SJCRH30 (cell line): Measurements from ENCODE around the gene DBH. TPM values are rescaled to one million over a fixed set of nuclear protein-coding genes. Genes with fewer than 3 reads are reported as not detected.
"Not testable (repeated sequence)": the region's sequence is repeated elsewhere in the genome, so short reads cannot be mapped to it uniquely, and the experiment has no call there.

ENCODE experiments used
- DNase-seq, 2 experiments: peaks; one replicate each; pipeline ENCODE4 v3.0.0-alpha.2; 2015 to 2020
- H3K27ac ChIP-seq: fragments of 250-450 bp; sonication (Bioruptor Pico); 2 replicates; pipeline ENCODE4 v1.5.1; 2020; ENCODE audit warnings: mild to moderate bottlenecking, moderate library complexity
- H3K27me3 ChIP-seq: fragments of 250-450 bp; sonication (Bioruptor Pico); 2 replicates; pipeline ENCODE4 v1.5.1; 2020; ENCODE audit warnings: mild to moderate bottlenecking, moderate library complexity
- H3K36me3 ChIP-seq: fragments of 250-450 bp; sonication (Bioruptor Pico); 2 replicates; pipeline ENCODE4 v1.5.1; 2020; ENCODE audit warnings: mild to moderate bottlenecking, moderate library complexity
- H3K4me1 ChIP-seq: fragments of 250-450 bp; sonication (Bioruptor Pico); 2 replicates; pipeline ENCODE4 v1.5.1; 2020; ENCODE audit warnings: mild to moderate bottlenecking, moderate library complexity
- H3K4me3 ChIP-seq: fragments of 250-450 bp; sonication (Bioruptor Pico); 2 replicates; pipeline ENCODE4 v1.5.1; 2020; ENCODE audit warnings: mild to moderate bottlenecking, moderate library complexity
- H3K9me3 ChIP-seq: fragments of 250-450 bp; sonication (Bioruptor Pico); replicated peaks from 2 replicates; pipeline ENCODE4 v1.5.1; 2020; ENCODE audit warnings: mild to moderate bottlenecking, moderate library complexity
- total RNA-seq: library from RNA; depleted of rRNA; stranded (reverse); fragments of >200 nt; shearing (Covaris generic); gene quantifications from 2 replicates; pipeline ENCODE4 v1.2.3, GENCODE V29; 2014

Gene DBH
- total RNA-seq, 1 experiment from 2014 or later = 2.5 TPM

GRCh38 chr9:133667759-133668450 is 31.7 kb downstream of the DBH start:
- Histone ChIP-seq H3K36me3 (no peaks in the 10 kb centered on the region; the same call in 1 of the 2 replicates), H3K4me1 (no peaks in the 10 kb centered on the region), H3K4me3 (no peak overlapping the region), H3K27ac (no peak overlapping the region), H3K27me3 (no peaks in the 10 kb centered on the region), H3K9me3 (no peaks in the 10 kb centered on the region)
- no peak for DNase-seq

GRCh38 chr9:133669182-133669801 is 33.1 kb downstream of the DBH start:
- Histone ChIP-seq H3K4me1 (no peaks in the 10 kb centered on the region), H3K27ac (no peak overlapping the region), H3K36me3 (no peaks in the 10 kb centered on the region; the same call in 1 of the 2 replicates), H3K4me3 (no peak overlapping the region), H3K9me3 (no peaks in the 10 kb centered on the region), H3K27me3 (no peaks in the 10 kb centered on the region)
- DNase-seq = no peak

- Histone ChIP-seq H3K27me3 (no peaks in the 10 kb centered on the region), H3K27ac (no peak overlapping the region), H3K4me1 (no peaks in the 10 kb centered on the region), H3K36me3 (no peaks in the 10 kb centered on the region; the same call in 1 of the 2 replicates), H3K4me3 (no peak overlapping the region), H3K9me3 (no peaks in the 10 kb centered on the region)
- no peak for DNase-seq
These were observed 34.3 kb downstream of the DBH start for GRCh38 chr9:133670466-133670865.

DNA sequence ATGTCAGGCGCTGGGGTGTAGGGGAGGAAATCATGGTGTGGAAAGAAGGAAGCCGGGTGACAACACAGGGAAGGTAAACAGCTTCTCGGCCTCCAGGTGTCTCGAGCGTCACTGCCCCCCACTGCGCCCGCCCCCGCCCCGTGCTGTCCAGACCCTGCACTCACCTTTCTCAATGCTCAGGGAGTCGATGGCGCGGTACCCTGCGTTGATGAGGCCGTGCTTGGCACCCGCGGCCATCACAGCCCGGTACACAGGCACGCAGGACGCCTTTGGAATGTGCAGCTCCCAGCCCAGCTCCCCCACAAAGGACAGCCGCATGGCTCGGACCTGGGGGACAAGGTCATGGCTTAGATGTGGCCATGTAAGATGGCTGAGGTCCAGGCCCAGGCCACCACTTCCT is 35.2 kb downstream of the DBH start:
- no peaks in the 10 kb centered on the region; the same call in 1 of the 2 replicates for H3K36me3 ChIP-seq
- H3K27me3 ChIP-seq = no peaks in the 10 kb centered on the region
- no peak for DNase-seq
- H3K27ac ChIP-seq = no peak overlapping the region
- no peaks in the 10 kb centered on the region for H3K9me3 ChIP-seq
- no peaks in the 10 kb centered on the region for H3K4me1 ChIP-seq
- H3K4me3 ChIP-seq = no peak overlapping the region

- H3K27me3 ChIP-seq = no peaks in the 10 kb centered on the region
- no peak overlapping the region for H3K4me3 ChIP-seq
- H3K9me3 ChIP-seq = no peaks in the 10 kb centered on the region
- no peak overlapping the region for H3K27ac ChIP-seq
- H3K36me3 ChIP-seq = no peaks in the 10 kb centered on the region; the same call in 1 of the 2 replicates
- DNase-seq = no peak
- H3K4me1 ChIP-seq = no peaks in the 10 kb centered on the region
These were observed 36.5 kb downstream of the DBH start for GRCh38 chr9:133672503-133673257.

GRCh38 chr9:133673258-133673655 is 37.1 kb downstream of the DBH start:
- no peaks in the 10 kb centered on the region for H3K27me3 ChIP-seq
- no peak overlapping the region for H3K4me3 ChIP-seq
- no peaks in the 10 kb centered on the region; the same call in 1 of the 2 replicates for H3K36me3 ChIP-seq
- peak in 1 of 2 experiments; percentile 45 for DNase-seq
- no peak overlapping the region for H3K27ac ChIP-seq
- no peaks in the 10 kb centered on the region for H3K4me1 ChIP-seq
- no peaks in the 10 kb centered on the region for H3K9me3 ChIP-seq

DNA sequence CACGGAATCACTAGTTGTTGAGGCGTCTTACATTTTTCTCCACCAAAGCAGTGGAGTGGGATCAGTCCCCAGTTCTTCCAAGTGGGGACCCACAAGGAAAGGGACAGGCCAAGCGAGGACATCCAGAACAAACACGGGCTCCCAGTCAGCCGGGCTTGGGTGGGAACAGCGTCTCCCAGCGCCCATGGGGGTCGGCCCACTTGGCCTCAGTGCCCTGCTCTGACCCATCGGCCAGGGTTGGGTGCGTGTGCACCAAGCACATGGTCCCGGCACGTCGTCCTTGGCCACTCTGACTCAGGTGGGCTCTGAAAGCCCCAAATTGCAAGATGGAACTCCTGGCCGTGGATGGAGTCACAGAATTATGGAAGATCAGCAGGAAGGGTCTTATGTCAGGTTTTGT is 37.9 kb downstream of the DBH start:
- H3K4me1 ChIP-seq = no peaks in the 10 kb centered on the region
- no peaks in the 10 kb centered on the region; the same call in 1 of the 2 replicates for H3K36me3 ChIP-seq
- no peaks in the 10 kb centered on the region for H3K27me3 ChIP-seq
- no peak for DNase-seq
- no peak overlapping the region for H3K4me3 ChIP-seq
- H3K27ac ChIP-seq = no peak overlapping the region
- no peaks in the 10 kb centered on the region for H3K9me3 ChIP-seq

DNA sequence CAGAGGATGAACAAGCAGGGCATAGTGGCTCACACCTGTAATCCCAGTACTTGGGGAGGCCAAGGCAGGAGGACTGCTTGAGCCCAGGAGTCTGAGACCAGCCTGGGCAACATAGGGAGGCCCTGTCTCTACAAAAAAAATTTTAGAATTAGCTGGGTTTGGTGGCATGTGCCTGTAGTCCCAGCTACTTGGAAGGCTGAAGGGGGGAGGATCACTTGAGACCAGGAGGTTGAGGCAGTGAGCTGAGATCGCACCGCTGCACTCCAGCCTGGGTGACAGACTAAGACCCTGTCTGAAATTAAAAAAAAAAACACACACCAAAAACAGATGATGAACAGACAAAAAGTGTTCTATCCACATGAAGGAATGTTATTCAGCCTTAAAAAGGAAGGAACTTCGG is 39.6 kb downstream of the DBH start:
- not testable (repeated sequence) for H3K4me3 ChIP-seq, H3K36me3 ChIP-seq, H3K27me3 ChIP-seq, H3K4me1 ChIP-seq, DNase-seq, H3K27ac ChIP-seq, H3K9me3 ChIP-seq

DNA sequence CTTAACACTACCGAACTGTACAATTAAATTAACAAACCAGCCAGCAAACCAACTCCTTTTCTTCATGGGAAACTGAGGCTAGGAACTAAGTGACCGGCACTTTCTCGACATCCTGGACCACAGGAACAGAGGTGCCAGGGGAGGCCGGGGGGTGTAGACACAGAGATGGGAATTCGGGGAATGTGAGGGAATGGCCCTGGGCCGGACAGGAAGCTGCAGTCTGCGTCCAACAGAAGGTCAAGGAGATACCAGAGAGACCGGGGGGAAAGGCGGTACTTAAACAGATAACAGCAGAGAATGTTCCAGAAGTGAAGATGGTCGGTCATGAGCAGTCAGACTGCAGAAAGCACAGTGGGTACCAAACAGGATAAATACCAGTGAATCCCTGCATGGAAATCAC is 40.3 kb downstream of the DBH start:
- Histone ChIP-seq H3K4me3 (no peak overlapping the region), H3K4me1 (no peaks in the 10 kb centered on the region; the same call in 1 of the 2 replicates), H3K36me3 (no peaks in the 10 kb centered on the region; the same call in 1 of the 2 replicates), H3K9me3 (no peaks in the 10 kb centered on the region), H3K27me3 (no peaks in the 10 kb centered on the region), H3K27ac (no peak overlapping the region)
- DNase-seq = no peak

- Histone ChIP-seq H3K36me3 (no peaks in the 10 kb centered on the region; the same call in 1 of the 2 replicates), H3K4me3 (no peak overlapping the region), H3K27ac (no peak overlapping the region), H3K4me1 (no peaks in the 10 kb centered on the region; the same call in 1 of the 2 replicates), H3K9me3 (no peaks in the 10 kb centered on the region), H3K27me3 (no peaks in the 10 kb centered on the region)
- no peak for DNase-seq
These were observed 41.2 kb downstream of the DBH start for GRCh38 chr9:133677126-133678010.

DNA sequence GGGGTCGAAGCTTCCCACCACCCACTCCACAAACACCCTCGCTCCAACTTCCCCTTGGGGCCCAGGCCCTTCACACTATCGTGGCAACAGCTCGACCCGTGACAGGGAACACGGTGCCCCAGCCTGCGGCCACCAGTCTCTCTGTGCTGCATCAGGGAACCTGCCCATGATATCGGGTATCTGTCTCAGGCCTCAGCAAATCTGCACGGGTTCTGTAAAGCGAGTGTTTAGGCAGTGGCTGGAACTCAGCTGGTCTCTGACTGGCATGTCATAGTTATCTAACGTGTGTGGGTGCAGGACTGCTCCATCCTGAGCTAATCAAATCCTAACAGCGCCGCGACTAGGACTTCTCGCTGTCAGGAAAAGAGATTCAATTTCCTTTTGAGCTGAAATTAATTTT is 42.9 kb downstream of the DBH start:
- Histone ChIP-seq H3K27ac (no peak overlapping the region), H3K27me3 (no peaks in the 10 kb centered on the region), H3K36me3 (no peaks in the 10 kb centered on the region), H3K4me3 (no peak overlapping the region), H3K4me1 (peaks cover 13% of the 10 kb centered on the region), H3K9me3 (no peaks in the 10 kb centered on the region)
- DNase-seq = no peak

DNA sequence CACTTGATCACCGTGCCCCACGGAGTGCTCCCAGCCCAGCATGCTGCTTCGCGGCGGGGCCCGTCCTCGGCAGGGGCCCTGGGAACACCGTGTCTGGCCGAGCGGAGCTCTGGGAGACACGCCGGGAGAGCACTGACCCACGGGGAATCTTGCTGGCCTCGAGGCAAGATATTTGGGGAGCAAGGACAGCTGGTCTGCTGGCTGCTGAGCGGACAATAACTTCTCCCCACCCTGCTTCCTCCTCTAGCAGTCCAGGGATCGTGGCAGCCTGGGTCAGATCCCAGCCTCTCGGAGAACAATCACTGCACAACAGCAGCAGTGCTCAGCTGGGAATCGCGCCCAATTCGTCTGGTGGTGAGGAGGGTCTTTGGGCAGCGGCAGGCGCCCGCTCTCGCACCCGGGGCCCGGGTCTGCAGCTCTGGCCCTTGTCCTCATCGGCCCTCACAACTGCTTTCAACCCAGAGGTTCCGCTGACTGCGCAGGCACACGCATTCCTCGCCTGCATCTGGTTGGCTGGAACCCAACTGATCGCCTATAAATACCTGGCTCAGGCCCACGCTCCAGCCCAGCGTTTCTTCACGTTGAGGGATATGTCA is 43.4 kb downstream of the DBH start:
- DNase-seq = no peak
- Histone ChIP-seq H3K9me3 (no peaks in the 10 kb centered on the region), H3K36me3 (no peaks in the 10 kb centered on the region), H3K27ac (no peak overlapping the region), H3K4me3 (no peak overlapping the region), H3K27me3 (no peaks in the 10 kb centered on the region), H3K4me1 (peaks cover 14% of the 10 kb centered on the region)

GRCh38 chr9:133680250-133680975 is 44.2 kb downstream of the DBH start:
- Histone ChIP-seq H3K27ac (no peak overlapping the region), H3K27me3 (no peaks in the 10 kb centered on the region), H3K4me1 (peaks cover 14% of the 10 kb centered on the region), H3K36me3 (no peaks in the 10 kb centered on the region), H3K9me3 (no peaks in the 10 kb centered on the region), H3K4me3 (no peak overlapping the region)
- no peak for DNase-seq
